ENCODE data around the gene PREPL. TPM values are rescaled to one million over a fixed set of nuclear protein-coding genes. Genes with fewer than 3 reads are reported as not detected.

The PREPL gene
- total and polyA plus RNA-seq, 2 of the 13 experiments (the other 11 are each of a cell fraction or from before 2014, with no cell fraction given) = 19.7 to 34.3 TPM

- TF ChIP-seq ZMAT3 (CRISPR knock-in tag; conservative IDR thresholded peaks at IDR 0.05) (peak; percentile 61), KLF6 (CRISPR knock-in tag; IDR thresholded peaks at IDR 0.05) (0 out of 2 replicates have a peak, but pooled peaks have one; percentile 21), SIN3A (IDR thresholded peaks at IDR 0.05; ENCODE audit: borderline replicate concordance, low read depth, low read length) (peak; percentile 87; the same call in 1 of the 2 replicates), ZNF180 (CRISPR knock-in tag; IDR thresholded peaks at IDR 0.05; ENCODE audit: borderline replicate concordance, low read depth) (no peak), MYNN (CRISPR knock-in tag; IDR thresholded peaks at IDR 0.05; ENCODE audit: low read depth) (peak; percentile 43), RBM39 (IDR thresholded peaks at IDR 0.05; ENCODE audit: low read depth, low read length, poor library complexity, severe bottlenecking) (peak; percentile 81), TOE1 (CRISPR knock-in tag; IDR thresholded peaks at IDR 0.05) (no peak; the same call in 1 of the 2 replicates), ZNF777 (CRISPR knock-in tag; IDR thresholded peaks at IDR 0.05) (peak; percentile 55; the same call in 1 of the 2 replicates), ZBTB44 (CRISPR knock-in tag; IDR thresholded peaks at IDR 0.05) (0 out of 2 replicates have a peak, but pooled peaks have one; percentile 15), PITX1 (CRISPR knock-in tag; IDR thresholded peaks at IDR 0.05) (peak; percentile 48; the same call in 1 of the 2 replicates), ZFP37 (CRISPR knock-in tag; IDR thresholded peaks at IDR 0.05; ENCODE audit: borderline replicate concordance) (peak; percentile 85; the same call in 1 of the 2 replicates), SALL2 (CRISPR knock-in tag; IDR thresholded peaks at IDR 0.05) (peak; percentile 45; the same call in 1 of the 2 replicates), ZNF343 (CRISPR knock-in tag; IDR thresholded peaks at IDR 0.05) (peak; percentile 20; the same call in 1 of the 2 replicates), SMARCE1 (IDR thresholded peaks at IDR 0.05; ENCODE audit: borderline replicate concordance) (no peak), ZNF766 (CRISPR knock-in tag; IDR thresholded peaks at IDR 0.05; ENCODE audit: borderline replicate concordance) (peak; percentile 43; the same call in 1 of the 2 replicates), ZNF354B (CRISPR knock-in tag; IDR thresholded peaks at IDR 0.05) (no peak), ZNF879 (CRISPR knock-in tag; IDR thresholded peaks at IDR 0.05) (no peak), TRIM24 (CRISPR knock-in tag; IDR thresholded peaks at IDR 0.05) (no peak), BRCA1 (CRISPR knock-in tag; IDR thresholded peaks at IDR 0.05) (no peak), ZNF878 (CRISPR knock-in tag; IDR thresholded peaks at IDR 0.05) (peak; percentile 68; the same call in 1 of the 2 replicates), FOXP1 (IDR thresholded peaks at IDR 0.05) (no peak), FOXP1 (CRISPR knock-in tag; IDR thresholded peaks at IDR 0.05) (no peak), KLF15 (CRISPR knock-in tag; IDR thresholded peaks at IDR 0.05; ENCODE audit: borderline replicate concordance) (peak; percentile 92), CBX2 (IDR thresholded peaks at IDR 0.05; ENCODE audit: low read depth, low read length) (no peak), CBX2 (CRISPR knock-in tag; IDR thresholded peaks at IDR 0.05; ENCODE audit: low read depth) (0 out of 2 replicates have a peak, but pooled peaks have one; percentile 15), ZBTB38 (CRISPR knock-in tag; IDR thresholded peaks at IDR 0.05) (no peak), THAP7 (CRISPR knock-in tag; IDR thresholded peaks at IDR 0.05) (0 out of 2 replicates have a peak, but pooled peaks have one; percentile 50), ZMYM4 (CRISPR knock-in tag; IDR thresholded peaks at IDR 0.05) (peak; percentile 89; the same call in 1 of the 2 replicates), NRL (CRISPR knock-in tag; IDR thresholded peaks at IDR 0.05; ENCODE audit: borderline replicate concordance) (peak; percentile 95), ZMYM3 (CRISPR knock-in tag; IDR thresholded peaks at IDR 0.05) (0 out of 2 replicates have a peak, but pooled peaks have one; percentile 37)
Observed at GRCh38 chr2:44361330-44362206, at the start of gene PREPL, which contains the start of gene CAMKMT (continued).
